Activated gamma-delta T cell treated with Interleukin-2 at 50 U/mL for 16 hours (primary cell): ENCODE results near the gene MICAL3.

ENCODE experiments used
- DNase-seq: peaks from one replicate; pipeline ENCODE4 v3.0.0-alpha.2; 2020

Gene MICAL3

GRCh38 chr22:17738386-17739128, 285.8 kb downstream of the MICAL3 start:
- DNase-seq = no peak
